Right atrium auricular region (tissue), 2 donors: ENCODE measurements around the gene PPM1E. TPM values are rescaled to one million over a fixed set of nuclear protein-coding genes. Genes with fewer than 3 reads are reported as not detected.

Source experiments
- DNase-seq: peaks from one replicate; pipeline ENCODE4 v3.0.0-alpha.2; 2019; ENCODE audit warnings: low spot score
- H3K27ac ChIP-seq, 2 donors: fragments of 200-600 bp; sonication (generic); 1 replicate in 1 of 2; 2 replicates in 1 of 2; pipeline ENCODE4 v1.5.1; 2016 to 2019
- H3K27me3 ChIP-seq, 2 donors: fragments of 200-600 bp; sonication (generic); one replicate each; pipeline versions ENCODE4 v1.5.1 to v1.6.0; 2017 to 2019
- H3K36me3 ChIP-seq: fragments of 200-600 bp; sonication (generic); one replicate; pipeline ENCODE4 v1.5.1; 2016
- H3K4me1 ChIP-seq, 2 donors: fragments of 200-600 bp; sonication (generic); one replicate each; pipeline versions ENCODE4 v1.5.1 to v1.6.0; 2017 to 2019
- H3K4me3 ChIP-seq, 2 donors: fragments of 200-600 bp; sonication (generic); 1 replicate in 1 of 2; 2 replicates in 1 of 2; pipeline ENCODE4 v1.5.1; 2017 to 2019; ENCODE audit warnings: mild to moderate bottlenecking in 1 of 2, moderate library complexity in 1 of 2
- H3K9me3 ChIP-seq, 2 donors: fragments of 200-600 bp; sonication (generic); one replicate each; pipeline ENCODE4 v1.5.1; 2019
- CTCF ChIP-seq, 2 donors: fragments of 200-600 bp; sonication (generic); IDR thresholded peaks; one replicate each; pipeline ENCODE4 v1.5.1; 2019; ENCODE audit warnings: antibody characterized with exemption in 2 of 2
- total RNA-seq, 2 donors: library from RNA; depleted of rRNA; stranded (reverse); fragments of >200 nt; gene quantifications; one replicate each; pipeline ENCODE4 v1.1.0, GENCODE V29; 2016

The PPM1E gene
- total RNA-seq, 2 donors from 2014 or later: 1.2 to 5.3 TPM

- no peak for TF ChIP-seq CTCF (IDR thresholded peaks at IDR 0.05)
- H3K27ac ChIP-seq: no peak overlapping the region
- no peaks in the 10 kb centered on the region for H3K9me3 ChIP-seq
- no peak overlapping the region for H3K4me3 ChIP-seq
- H3K4me1 ChIP-seq: no peaks in the 10 kb centered on the region
- H3K27me3 ChIP-seq: no peaks in the 10 kb centered on the region
- no peaks in the 10 kb centered on the region for H3K36me3 ChIP-seq
- DNase-seq: no peak
These were observed 229.7 kb downstream of the PPM1E start for GRCh38 chr17:58985367-58985766.

- Histone ChIP-seq H3K4me3 (no peak overlapping the region), H3K4me1 (no peaks in the 10 kb centered on the region), H3K27ac (no peak overlapping the region), H3K9me3 (no peaks in the 10 kb centered on the region), H3K27me3 (no peaks in the 10 kb centered on the region), H3K36me3 (no peaks in the 10 kb centered on the region)
- no peak for DNase-seq
- no peak for TF ChIP-seq CTCF (IDR thresholded peaks at IDR 0.05)
These were observed 230.3 kb downstream of the PPM1E start for GRCh38 chr17:58985971-58986370.

- no peaks in the 10 kb centered on the region for H3K36me3 ChIP-seq
- DNase-seq: no peak
- no peaks in the 10 kb centered on the region for H3K9me3 ChIP-seq
- H3K4me1 ChIP-seq: peaks cover 0 to 9% of the 10 kb centered on the region in 2 donors
- no peak for TF ChIP-seq CTCF (IDR thresholded peaks at IDR 0.05)
- no peaks in the 10 kb centered on the region for H3K27me3 ChIP-seq
- no peak overlapping the region for H3K4me3 ChIP-seq
- no peak overlapping the region for H3K27ac ChIP-seq
These were observed 234.0 kb downstream of the PPM1E start for GRCh38 chr17:58989629-58990028.

- Histone ChIP-seq H3K36me3 (no peaks in the 10 kb centered on the region), H3K4me3 (no peak overlapping the region), H3K27ac (peak overlapping the region in 1 of 2 donors; percentile 56), H3K9me3 (no peaks in the 10 kb centered on the region), H3K4me1 (peaks cover 0 to 13% of the 10 kb centered on the region in 2 donors), H3K27me3 (no peaks in the 10 kb centered on the region)
- DNase-seq: no peak
- TF ChIP-seq CTCF (IDR thresholded peaks at IDR 0.05): no peak
These were observed 236.2 kb downstream of the PPM1E start for GRCh38 chr17:58991718-58992331.

- no peak for DNase-seq
- H3K4me1 ChIP-seq: peaks cover 0 to 13% of the 10 kb centered on the region in 2 donors
- H3K27ac ChIP-seq: no peak overlapping the region
- H3K27me3 ChIP-seq: no peaks in the 10 kb centered on the region
- H3K4me3 ChIP-seq: no peak overlapping the region
- H3K36me3 ChIP-seq: no peaks in the 10 kb centered on the region
- TF ChIP-seq CTCF (IDR thresholded peaks at IDR 0.05): no peak
- H3K9me3 ChIP-seq: no peaks in the 10 kb centered on the region
These were observed 237.7 kb downstream of the PPM1E start for GRCh38 chr17:58993311-58993710.
